Adrenal gland (tissue), 12 donors: Measurements from ENCODE around the gene KIRREL3. TPM values are rescaled to one million over a fixed set of nuclear protein-coding genes. Genes with fewer than 3 reads are reported as not detected.

Experiments
- DNase-seq, 7 donors: peaks; one replicate each; pipeline ENCODE4 v3.0.0-alpha.2; 2019 to 2020
- H3K27ac ChIP-seq, 5 donors: fragments of 200-600 bp; sonication (generic) in 4 of 5; 1 replicate in 3 of 5; 2 replicates in 2 of 5; pipeline versions ENCODE4 v1.5.1 to v1.8.0; 2016 to 2020; ENCODE audit warnings: mild to moderate bottlenecking in 1 of 5
- H3K27me3 ChIP-seq: fragments of 200-600 bp; 2 replicates; pipeline ENCODE4 v1.8.0; 2021
- H3K36me3 ChIP-seq, 2 donors: fragments of 200-600 bp; replicated peaks in 1 of 2; 1 replicate in 1 of 2; 2 replicates in 1 of 2; pipeline versions ENCODE4 v1.5.1 to v1.8.0; 2018 to 2022
- H3K4me1 ChIP-seq, 2 donors: fragments of 200-600 bp; replicated peaks in 1 of 2; 1 replicate in 1 of 2; 2 replicates in 1 of 2; pipeline versions ENCODE4 v1.5.1 to v1.8.0; 2018 to 2021
- H3K4me3 ChIP-seq, 4 donors: fragments of 200-600 bp; sonication (generic) in 3 of 4; one replicate each; pipeline ENCODE4 v1.5.1; 2016 to 2018
- H3K9me3 ChIP-seq, 3 donors: fragments of 200-600 bp; sonication (generic) in 1 of 3; replicated peaks in 1 of 3; 1 replicate in 2 of 3; 2 replicates in 1 of 3; pipeline versions ENCODE4 v1.5.1 to v1.8.0; 2016 to 2021
- POLR2A ChIP-seq, 2 donors: fragments of 450-650 bp; IDR thresholded peaks; one replicate each; pipeline ENCODE4 v1.6.1; 2017; ENCODE audit warnings: antibody characterized with exemption in 2 of 2, mild to moderate bottlenecking in 2 of 2, moderate library complexity in 1 of 2
- WGBS, 4 donors: extraction: QIAGEN DNeasy Blood & Tissue Kit in 2 of 4; methylation state at CpG; one replicate each; pipeline versions ENCODE4 v1.1.5 to v1.1.7; 2013 to 2017; 5-methylcytosine and 5-hydroxymethylcytosine counted together
- intact Hi-C, 2 donors: fragments of 100-400 bp; cut with DNase I; formaldehyde crosslinking; loops; one replicate each; pipeline versions ENCODE4 v1.14.1 to v1.15.0; 2022 to 2023
- polyA plus RNA-seq, 3 donors: library from polyadenylated mRNA; stranded (reverse); fragments of 200-250 nt in 2 of 3; fragments of 350-450 nt in 1 of 3; fragmentation: Illumina TruSeq in 1 of 3; extraction: RNeasy Lipid Tissue Mini Kit (QIAGEN cat#74804) in 1 of 3; gene quantifications; one replicate each; pipeline ENCODE4 v1.2.3, GENCODE V29; 2013 to 2014
- total RNA-seq, 9 donors: library from RNA; depleted of rRNA in 4 of 9; stranded (reverse); fragments of >200 nt in 4 of 9; fragments of 120-200 nt in 1 of 9; fragmentation: NEBNext Ultra II Directional in 1 of 9; extraction: Animal tissue kit (Norgen Biotek cat#: 25700) in 1 of 9; gene quantifications; one replicate each; pipeline versions ENCODE4 v1.1.0 to v1.2.4, GENCODE V29; 2013 to 2023
- TF ChIP-seq, protein P1 (sequence below), 6 experiments: fragments of 450-650 bp in 4 of 6; fragments of 200-600 bp in 2 of 6; sonication (generic) in 1 of 6; IDR thresholded peaks; 1 replicate in 5 of 6; 2 replicates in 1 of 6; pipeline versions ENCODE4 v1.5.1 to v1.8.0; 2016 to 2021; ENCODE audit warnings: antibody characterized with exemption in 6 of 6, mild to moderate bottlenecking in 2 of 6, moderate library complexity in 1 of 6
- donor health status: healthy with polysubstance abuse.
- donor health status: Bipolar disorder and iron deficiency.
- donor health status: DM: yes; HTN: yes; CAD: no.
- donor health status: DM: no; HTN: no; CAD: no.
- donor health status: DM: no; HTN: no; CAD: no.
- donor health status: DM: yes; HTN: yes; CAD: no.

KIRREL3 gene
- total and polyA plus RNA-seq, 12 donors = 0.07 to 4.1 (median 0.64) TPM; not detected in 1

DNA sequence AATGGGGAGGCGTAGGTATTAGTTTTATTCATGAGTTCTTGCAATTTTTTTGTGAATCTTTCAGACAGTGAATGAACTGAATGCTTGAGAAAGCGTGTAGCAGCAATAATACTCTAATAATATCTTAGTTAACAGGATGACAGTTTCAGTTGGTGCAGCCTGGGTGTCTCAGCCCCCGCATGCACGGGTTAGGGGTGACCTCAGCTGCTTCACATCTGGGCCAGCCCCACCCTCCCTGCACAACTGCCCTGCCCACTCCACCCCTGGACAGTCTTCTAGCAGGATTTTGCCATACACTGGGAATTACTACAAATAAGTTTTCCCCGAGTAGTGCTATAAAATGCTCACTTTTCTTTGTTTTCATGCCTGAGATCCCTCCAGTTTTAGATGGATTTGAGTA is 561.9 kb downstream of the KIRREL3 start:
- Histone ChIP-seq H3K9me3 (no peaks in the 10 kb centered on the region), H3K27ac (no peak overlapping the region), H3K36me3 (no peaks in the 10 kb centered on the region), H3K4me3 (no peak overlapping the region), H3K27me3 (no peaks in the 10 kb centered on the region), H3K4me1 (peaks cover 0 to 8% of the 10 kb centered on the region in 2 donors)
- WGBS, 4 donors = 59 to 77% (median 63%) methylated on average over 5 of the region's 5 CpGs
- intact Hi-C loops = loop anchor here (5.0 to 10.0 kb wide), 2 partner anchors 39 to 124 kb away; no protein-coding TSS in a partner anchor
- TF ChIP-seq, protein P1, sequence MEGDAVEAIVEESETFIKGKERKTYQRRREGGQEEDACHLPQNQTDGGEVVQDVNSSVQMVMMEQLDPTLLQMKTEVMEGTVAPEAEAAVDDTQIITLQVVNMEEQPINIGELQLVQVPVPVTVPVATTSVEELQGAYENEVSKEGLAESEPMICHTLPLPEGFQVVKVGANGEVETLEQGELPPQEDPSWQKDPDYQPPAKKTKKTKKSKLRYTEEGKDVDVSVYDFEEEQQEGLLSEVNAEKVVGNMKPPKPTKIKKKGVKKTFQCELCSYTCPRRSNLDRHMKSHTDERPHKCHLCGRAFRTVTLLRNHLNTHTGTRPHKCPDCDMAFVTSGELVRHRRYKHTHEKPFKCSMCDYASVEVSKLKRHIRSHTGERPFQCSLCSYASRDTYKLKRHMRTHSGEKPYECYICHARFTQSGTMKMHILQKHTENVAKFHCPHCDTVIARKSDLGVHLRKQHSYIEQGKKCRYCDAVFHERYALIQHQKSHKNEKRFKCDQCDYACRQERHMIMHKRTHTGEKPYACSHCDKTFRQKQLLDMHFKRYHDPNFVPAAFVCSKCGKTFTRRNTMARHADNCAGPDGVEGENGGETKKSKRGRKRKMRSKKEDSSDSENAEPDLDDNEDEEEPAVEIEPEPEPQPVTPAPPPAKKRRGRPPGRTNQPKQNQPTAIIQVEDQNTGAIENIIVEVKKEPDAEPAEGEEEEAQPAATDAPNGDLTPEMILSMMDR (IDR thresholded peaks at IDR 0.05) = no peak
- no peak for DNase-seq

- no peaks in the 10 kb centered on the region for H3K27me3 ChIP-seq
- H3K4me3 ChIP-seq = no peak overlapping the region
- no peaks in the 10 kb centered on the region for H3K9me3 ChIP-seq
- TF ChIP-seq, protein P1 (IDR thresholded peaks at IDR 0.05) = no peak
- TF ChIP-seq POLR2A (IDR thresholded peaks at IDR 0.05) = no peak
- no peak for DNase-seq
- H3K4me1 ChIP-seq = peaks cover 0 to 10% of the 10 kb centered on the region in 2 donors
- intact Hi-C loops = loop anchor here (5.0 to 10.0 kb wide), 2 partner anchors 39 to 123 kb away; no protein-coding TSS in a partner anchor
- H3K27ac ChIP-seq = no peak overlapping the region
- no peaks in the 10 kb centered on the region for H3K36me3 ChIP-seq
- WGBS, 4 donors = 70 to 84% (median 79%) methylated on average over 4 to 9 of the region's 9 CpGs
Measured at GRCh38 chr11:126438272-126438671, 562.3 kb downstream of the KIRREL3 start.

GRCh38 chr11:126437731-126438130 is 562.8 kb downstream of the KIRREL3 start:
- no peaks in the 10 kb centered on the region for H3K36me3 ChIP-seq
- H3K27me3 ChIP-seq = no peaks in the 10 kb centered on the region
- 86 to 97% (median 96%) methylated on average over 3 to 5 of the region's 5 CpGs for WGBS, 4 donors
- H3K27ac ChIP-seq = no peak overlapping the region
- H3K9me3 ChIP-seq = no peaks in the 10 kb centered on the region
- no peak overlapping the region for H3K4me3 ChIP-seq
- TF ChIP-seq POLR2A (IDR thresholded peaks at IDR 0.05) = no peak
- TF ChIP-seq, protein P1 (IDR thresholded peaks at IDR 0.05) = no peak
- no peak for DNase-seq
- intact Hi-C loops = loop anchor here (5.0 to 10.0 kb wide), 2 partner anchors 40 to 123 kb away; no protein-coding TSS in a partner anchor
- peaks cover 1 to 15% of the 10 kb centered on the region in 2 donors for H3K4me1 ChIP-seq

GRCh38 chr11:126436209-126436755 is 564.3 kb downstream of the KIRREL3 start:
- Histone ChIP-seq H3K27me3 (no peaks in the 10 kb centered on the region), H3K4me1 (peaks cover 15 to 29% of the 10 kb centered on the region in 2 donors), H3K36me3 (no peaks in the 10 kb centered on the region), H3K27ac (no peak overlapping the region), H3K4me3 (no peak overlapping the region), H3K9me3 (no peaks in the 10 kb centered on the region)
- TF ChIP-seq, protein P1 (IDR thresholded peaks at IDR 0.05) = no peak
- TF ChIP-seq POLR2A (IDR thresholded peaks at IDR 0.05) = no peak
- no peak for DNase-seq
- 88 to 100% (median 93%) methylated on average over 2 to 7 of the region's 7 CpGs for WGBS, 4 donors
- intact Hi-C loops = loop anchor here (5.0 to 10.0 kb wide), 2 partner anchors 41 to 121 kb away; no protein-coding TSS in a partner anchor
